Measurements from ENCODE around the gene EXOC4.
"Not testable (repeated sequence)": the region's sequence is repeated elsewhere in the genome, so short reads cannot be mapped to it uniquely, and the experiment has no call there.

Gene EXOC4

GRCh38 chr7:133873631-133874030 lies 620.8 kb downstream of the EXOC4 start:
- Histone ChIP-seq H3K9me3 (ENCODE audit: control insufficient read depth, low read length) (no peaks in the 10 kb centered on the region), H3K4me1 (ENCODE audit: control insufficient read depth, insufficient read depth, low read length, poor library complexity, severe bottlenecking) (no peaks in the 10 kb centered on the region), H3K4me3 (ENCODE audit: extremely low read depth, insufficient read depth, low read length, poor library complexity, severe bottlenecking) (no peak overlapping the region), H3K36me3 (ENCODE audit: control insufficient read depth, insufficient read depth, low read length) (no peaks in the 10 kb centered on the region), H3K27ac (ENCODE audit: low read depth, low read length, severe bottlenecking) (no peak overlapping the region)
- 94 to 100% methylated on average over 1 to 2 of the region's 2 CpGs for WGBS, 2 experiments (ENCODE audit: insufficient coverage in 2 of 2)

GRCh38 chr7:133883591-133883990 lies 630.7 kb downstream of the EXOC4 start:
- Histone ChIP-seq H3K9me3 (ENCODE audit: control insufficient read depth, low read length) (no peaks in the 10 kb centered on the region), H3K36me3 (ENCODE audit: control insufficient read depth, insufficient read depth, low read length) (no peaks in the 10 kb centered on the region), H3K4me1 (ENCODE audit: control insufficient read depth, insufficient read depth, low read length, poor library complexity, severe bottlenecking) (no peaks in the 10 kb centered on the region), H3K4me3 (ENCODE audit: extremely low read depth, insufficient read depth, low read length, poor library complexity, severe bottlenecking) (no peak overlapping the region), H3K27ac (ENCODE audit: low read depth, low read length, severe bottlenecking) (no peak overlapping the region)
- 93 to 100% methylated on average over 1 to 3 of the region's 3 CpGs for WGBS, 2 experiments (ENCODE audit: insufficient coverage in 2 of 2)

DNA sequence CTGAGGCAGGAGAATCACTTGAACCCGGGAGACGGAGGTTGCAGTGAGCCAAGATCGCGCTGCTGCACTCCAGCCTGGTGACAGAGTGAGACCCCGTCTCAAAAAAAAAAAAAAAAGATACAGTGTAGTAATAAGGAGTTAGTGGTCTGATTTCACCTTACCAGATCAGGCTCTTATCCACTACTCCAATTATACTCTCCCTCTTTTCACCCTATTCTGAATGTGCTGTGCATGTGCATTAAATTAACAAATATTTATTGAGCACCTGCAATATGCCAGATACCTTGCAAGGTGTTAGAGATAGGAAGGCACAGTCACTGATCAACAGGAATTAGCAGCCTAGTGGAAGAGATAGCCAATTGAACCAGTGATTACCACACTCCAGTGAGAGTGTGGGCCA lies 632.3 kb downstream of the EXOC4 start:
- Histone ChIP-seq H3K36me3 (ENCODE audit: control insufficient read depth, insufficient read depth, low read length) (no peaks in the 10 kb centered on the region), H3K4me3 (ENCODE audit: extremely low read depth, insufficient read depth, low read length, poor library complexity, severe bottlenecking) (no peak overlapping the region), H3K9me3 (ENCODE audit: control insufficient read depth, low read length) (no peaks in the 10 kb centered on the region), H3K27ac (ENCODE audit: low read depth, low read length, severe bottlenecking) (no peak overlapping the region), H3K4me1 (ENCODE audit: control insufficient read depth, insufficient read depth, low read length, poor library complexity, severe bottlenecking) (no peaks in the 10 kb centered on the region)
- WGBS, 2 experiments (ENCODE audit: insufficient coverage in 2 of 2) = no CpG with 5 or more reads among the region's 5 CpGs

- H3K27ac ChIP-seq (ENCODE audit: low read depth, low read length, severe bottlenecking) = no peak overlapping the region
- H3K9me3 ChIP-seq (ENCODE audit: control insufficient read depth, low read length) = no peaks in the 10 kb centered on the region
- H3K4me3 ChIP-seq (ENCODE audit: extremely low read depth, insufficient read depth, low read length, poor library complexity, severe bottlenecking) = no peak overlapping the region
- H3K4me1 ChIP-seq (ENCODE audit: control insufficient read depth, insufficient read depth, low read length, poor library complexity, severe bottlenecking) = no peaks in the 10 kb centered on the region
- WGBS, 2 experiments (ENCODE audit: insufficient coverage in 2 of 2) = 100% methylated on average over 2 of the region's 3 CpGs; no CpG with 5 or more reads in 1 of the 2 experiments
- no peaks in the 10 kb centered on the region for H3K36me3 ChIP-seq (ENCODE audit: control insufficient read depth, insufficient read depth, low read length)
Measured at GRCh38 chr7:133886086-133886485, 633.2 kb downstream of the EXOC4 start.

GRCh38 chr7:133886797-133887196 lies 633.9 kb downstream of the EXOC4 start:
- Histone ChIP-seq H3K9me3 (ENCODE audit: control insufficient read depth, low read length) (no peaks in the 10 kb centered on the region), H3K27ac (ENCODE audit: low read depth, low read length, severe bottlenecking) (no peak overlapping the region), H3K36me3 (ENCODE audit: control insufficient read depth, insufficient read depth, low read length) (no peaks in the 10 kb centered on the region), H3K4me3 (ENCODE audit: extremely low read depth, insufficient read depth, low read length, poor library complexity, severe bottlenecking) (no peak overlapping the region), H3K4me1 (ENCODE audit: control insufficient read depth, insufficient read depth, low read length, poor library complexity, severe bottlenecking) (no peaks in the 10 kb centered on the region)
- 86 to 100% methylated on average over 1 to 2 of the region's 2 CpGs for WGBS, 2 experiments (ENCODE audit: insufficient coverage in 2 of 2)

DNA sequence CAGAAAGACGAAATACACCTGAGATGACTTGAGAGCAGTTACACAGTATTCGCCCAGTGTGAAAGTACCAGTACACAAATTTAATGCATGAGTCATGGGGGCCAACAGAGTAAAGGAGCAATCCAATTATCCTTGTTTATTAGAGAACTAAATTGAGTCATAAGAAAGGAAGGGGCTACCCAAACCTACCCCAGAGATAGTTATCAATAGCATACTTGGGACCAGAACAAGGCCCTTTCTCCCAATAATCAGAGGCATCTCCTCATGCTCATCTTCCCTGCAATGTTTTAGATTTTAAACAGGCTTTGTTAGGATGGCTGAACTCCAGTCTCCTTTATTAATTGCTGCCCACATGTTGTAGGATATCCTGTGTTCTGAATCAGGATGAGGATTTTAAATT lies 634.6 kb downstream of the EXOC4 start:
- Histone ChIP-seq H3K4me3 (ENCODE audit: extremely low read depth, insufficient read depth, low read length, poor library complexity, severe bottlenecking) (no peak overlapping the region), H3K27ac (ENCODE audit: low read depth, low read length, severe bottlenecking) (no peak overlapping the region), H3K36me3 (ENCODE audit: control insufficient read depth, insufficient read depth, low read length) (no peaks in the 10 kb centered on the region), H3K4me1 (ENCODE audit: control insufficient read depth, insufficient read depth, low read length, poor library complexity, severe bottlenecking) (no peaks in the 10 kb centered on the region), H3K9me3 (ENCODE audit: control insufficient read depth, low read length) (no peaks in the 10 kb centered on the region)
- 73 to 85% methylated on average over 2 of the region's 2 CpGs for WGBS, 2 experiments (ENCODE audit: insufficient coverage in 2 of 2)

DNA sequence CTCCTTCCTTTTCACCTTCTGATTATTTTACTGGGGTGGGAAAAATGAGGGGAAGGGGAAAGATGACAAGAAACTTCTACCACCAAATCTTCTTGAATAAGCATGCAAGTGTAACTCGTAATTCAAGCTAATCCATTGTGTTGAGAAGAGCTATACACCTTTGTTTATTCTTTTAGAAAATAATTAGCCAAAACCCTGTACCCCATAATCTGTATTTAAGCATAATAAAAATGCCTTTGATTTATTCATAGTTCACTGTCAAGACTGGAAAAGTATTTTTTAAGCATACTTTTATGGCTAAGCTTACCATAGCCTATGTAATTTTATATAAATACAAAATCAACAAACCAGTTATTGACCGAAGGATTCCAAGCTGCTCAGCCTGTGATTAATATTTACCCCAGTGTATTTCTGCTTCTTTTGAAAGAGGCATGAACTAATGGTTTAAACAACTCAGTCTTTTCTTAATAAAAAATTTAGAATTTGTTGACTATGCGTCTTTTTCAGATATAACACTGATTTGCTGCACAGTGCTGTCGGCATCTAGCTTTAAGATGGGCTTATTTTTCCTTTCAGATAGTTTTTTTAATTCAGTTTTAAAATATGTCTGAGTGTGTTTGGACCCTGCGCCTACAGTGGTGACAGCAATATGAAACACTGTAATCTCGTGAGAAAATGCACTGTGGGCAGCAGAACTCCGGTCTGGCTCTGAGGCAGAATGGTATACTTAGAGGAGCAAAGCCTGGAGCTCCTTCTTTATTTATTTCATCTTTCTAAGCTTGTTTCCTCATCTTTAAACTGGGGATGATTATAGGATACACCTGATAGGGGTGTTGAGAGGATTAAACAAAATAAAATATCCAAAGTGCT lies 635.4 kb downstream of the EXOC4 start:
- Histone ChIP-seq H3K4me1 (ENCODE audit: control insufficient read depth, insufficient read depth, low read length, poor library complexity, severe bottlenecking) (no peaks in the 10 kb centered on the region), H3K27ac (ENCODE audit: low read depth, low read length, severe bottlenecking) (no peak overlapping the region), H3K36me3 (ENCODE audit: control insufficient read depth, insufficient read depth, low read length) (no peaks in the 10 kb centered on the region), H3K4me3 (ENCODE audit: extremely low read depth, insufficient read depth, low read length, poor library complexity, severe bottlenecking) (no peak overlapping the region), H3K9me3 (ENCODE audit: control insufficient read depth, low read length) (no peaks in the 10 kb centered on the region)
- WGBS, 2 experiments (ENCODE audit: insufficient coverage in 2 of 2) = 70 to 73% methylated on average over 2 of the region's 7 CpGs

DNA sequence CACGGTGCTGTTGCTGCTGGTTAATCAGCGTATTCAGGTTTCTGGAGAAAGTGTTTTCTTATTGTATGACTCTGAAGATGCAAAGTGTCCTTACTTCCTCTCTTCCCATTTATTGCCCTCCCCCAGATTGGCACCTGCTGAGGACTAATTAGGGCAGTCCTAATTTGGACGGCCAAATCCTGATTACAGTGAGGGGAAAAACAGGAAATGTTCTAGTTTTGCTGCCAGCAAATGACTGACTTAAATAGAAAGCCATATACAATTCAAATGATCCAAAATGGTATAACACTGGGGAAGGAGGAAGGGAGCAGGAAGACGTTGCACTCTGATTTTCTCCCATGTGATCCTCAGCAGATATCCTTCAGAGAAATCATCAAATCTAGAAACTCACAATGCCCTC lies 651.9 kb downstream of the EXOC4 start:
- H3K9me3 ChIP-seq (ENCODE audit: control insufficient read depth, low read length) = no peaks in the 10 kb centered on the region
- no CpG with 5 or more reads among the region's 4 CpGs for WGBS, 2 experiments (ENCODE audit: insufficient coverage in 2 of 2)
- H3K4me3 ChIP-seq (ENCODE audit: extremely low read depth, insufficient read depth, low read length, poor library complexity, severe bottlenecking) = no peak overlapping the region
- H3K4me1 ChIP-seq (ENCODE audit: control insufficient read depth, insufficient read depth, low read length, poor library complexity, severe bottlenecking) = no peaks in the 10 kb centered on the region
- no peak overlapping the region for H3K27ac ChIP-seq (ENCODE audit: low read depth, low read length, severe bottlenecking)
- no peaks in the 10 kb centered on the region for H3K36me3 ChIP-seq (ENCODE audit: control insufficient read depth, insufficient read depth, low read length)

- H3K36me3 ChIP-seq (ENCODE audit: control insufficient read depth, insufficient read depth, low read length); H3K4me3 ChIP-seq (ENCODE audit: extremely low read depth, insufficient read depth, low read length, poor library complexity, severe bottlenecking); H3K27ac ChIP-seq (ENCODE audit: low read depth, low read length, severe bottlenecking); H3K9me3 ChIP-seq (ENCODE audit: control insufficient read depth, low read length); H3K4me1 ChIP-seq (ENCODE audit: control insufficient read depth, insufficient read depth, low read length, poor library complexity, severe bottlenecking): not testable (repeated sequence)
- WGBS, 2 experiments (ENCODE audit: insufficient coverage in 2 of 2) = 86 to 89% methylated on average over 10 to 14 of the region's 18 CpGs
Measured at GRCh38 chr7:133906553-133906952, 653.7 kb downstream of the EXOC4 start.

DNA sequence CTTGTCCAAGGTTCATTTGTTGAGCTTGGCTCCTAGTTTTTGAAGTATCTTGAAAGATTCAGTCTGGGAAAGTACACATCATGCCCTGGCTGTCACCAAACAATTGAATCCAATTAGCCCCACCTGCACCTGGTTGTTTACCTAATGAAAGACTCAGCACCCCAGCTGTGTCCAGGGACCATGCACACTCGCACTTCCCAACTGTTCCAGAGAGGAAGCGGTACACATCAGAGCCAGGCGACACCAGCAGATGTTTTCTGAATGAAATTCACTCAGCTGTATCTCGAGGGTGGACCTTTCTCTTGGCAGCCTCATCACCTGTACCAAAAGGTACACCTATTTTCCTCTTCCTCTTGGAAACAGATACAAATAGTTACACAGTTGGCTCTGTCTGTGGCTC lies 657.9 kb downstream of the EXOC4 start:
- Histone ChIP-seq H3K36me3 (ENCODE audit: control insufficient read depth, insufficient read depth, low read length) (no peaks in the 10 kb centered on the region), H3K9me3 (ENCODE audit: control insufficient read depth, low read length) (no peaks in the 10 kb centered on the region), H3K27ac (ENCODE audit: low read depth, low read length, severe bottlenecking) (no peak overlapping the region), H3K4me1 (ENCODE audit: control insufficient read depth, insufficient read depth, low read length, poor library complexity, severe bottlenecking) (no peaks in the 10 kb centered on the region), H3K4me3 (ENCODE audit: extremely low read depth, insufficient read depth, low read length, poor library complexity, severe bottlenecking) (no peak overlapping the region)
- 82 to 100% methylated on average over 3 to 4 of the region's 4 CpGs for WGBS, 2 experiments (ENCODE audit: insufficient coverage in 2 of 2)

DNA sequence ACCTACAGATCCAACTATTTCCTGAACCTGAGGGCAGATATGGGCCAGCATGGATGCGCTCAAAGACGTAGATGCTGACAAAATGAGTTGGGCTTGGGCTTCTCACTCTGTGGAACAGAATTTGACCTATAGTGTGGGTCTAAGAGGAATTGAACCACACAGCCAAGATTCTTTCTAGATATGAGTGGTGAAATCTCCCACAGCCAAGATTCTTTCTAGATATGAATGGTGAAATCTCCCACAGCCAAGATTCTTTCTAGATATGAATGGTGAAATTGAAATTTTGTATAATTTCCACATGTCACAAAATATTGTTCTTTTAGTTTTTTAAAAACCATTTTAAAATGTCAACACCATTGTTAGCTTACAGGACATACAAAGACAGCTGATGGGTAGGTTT lies 658.8 kb downstream of the EXOC4 start:
- Histone ChIP-seq H3K4me1 (ENCODE audit: control insufficient read depth, insufficient read depth, low read length, poor library complexity, severe bottlenecking) (no peaks in the 10 kb centered on the region), H3K27ac (ENCODE audit: low read depth, low read length, severe bottlenecking) (no peak overlapping the region), H3K4me3 (ENCODE audit: extremely low read depth, insufficient read depth, low read length, poor library complexity, severe bottlenecking) (no peak overlapping the region), H3K36me3 (ENCODE audit: control insufficient read depth, insufficient read depth, low read length) (no peaks in the 10 kb centered on the region), H3K9me3 (ENCODE audit: control insufficient read depth, low read length) (no peaks in the 10 kb centered on the region)
- 93 to 100% methylated on average over 2 of the region's 2 CpGs for WGBS, 2 experiments (ENCODE audit: insufficient coverage in 2 of 2)
